LoVo (cell line): Measurements from ENCODE around the gene RASA1.
A peak's percentile ranks its signal among the peaks of the same experiment; 100 is the strongest.
"Not testable (repeated sequence)": the region's sequence is repeated elsewhere in the genome, so short reads cannot be mapped to it uniquely, and the experiment has no call there.

ENCODE experiments used
- DNase-seq: peaks from one replicate; pipeline ENCODE4 v3.0.0-alpha.2; 2016; ENCODE audit warnings: low spot score

The RASA1 gene

GRCh38 chr5:87282269-87282668 lies 14.6 kb downstream of the RASA1 start:
- DNase-seq = no peak

DNA sequence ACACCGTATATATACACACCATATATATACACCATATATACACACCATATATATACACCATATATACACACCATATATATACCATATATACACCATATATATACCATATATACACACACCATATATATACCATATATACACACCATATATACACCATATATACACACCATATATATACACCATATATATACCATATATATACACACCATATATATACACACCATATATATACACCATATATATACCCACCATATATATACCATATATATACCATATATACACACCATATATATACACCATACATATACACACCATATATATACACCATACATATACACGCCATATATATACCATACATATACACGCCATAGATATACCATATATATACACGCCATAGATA lies 19.6 kb downstream of the RASA1 start:
- DNase-seq = not testable (repeated sequence)

GRCh38 chr5:87298692-87299362 lies 31.1 kb downstream of the RASA1 start:
- DNase-seq = no peak

GRCh38 chr5:87300176-87300575 lies 32.5 kb downstream of the RASA1 start:
- no peak for DNase-seq

DNA sequence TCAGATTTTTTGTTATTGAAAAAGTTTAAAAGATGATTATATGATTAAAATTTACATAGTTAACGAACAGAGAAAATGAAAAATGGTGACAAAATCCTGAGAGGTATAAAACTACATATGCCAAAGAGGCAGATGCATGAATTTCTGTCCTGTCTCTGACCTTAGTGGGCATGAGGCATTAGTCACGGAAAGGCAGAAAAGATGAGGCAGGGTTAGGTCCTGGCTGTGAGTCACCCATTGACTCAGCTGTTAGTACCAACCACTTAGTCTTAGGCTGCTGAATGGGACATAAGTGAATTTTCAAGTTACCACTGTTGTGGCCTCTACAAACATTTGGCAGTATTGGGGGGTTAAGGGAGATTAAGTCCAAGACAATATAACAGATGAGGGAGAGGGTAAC lies 33.1 kb downstream of the RASA1 start:
- peak; percentile 58 for DNase-seq

- no peak for DNase-seq
These were observed 34.4 kb downstream of the RASA1 start for GRCh38 chr5:87302061-87302460.

GRCh38 chr5:87303324-87303723 lies 35.6 kb downstream of the RASA1 start:
- DNase-seq = no peak

DNA sequence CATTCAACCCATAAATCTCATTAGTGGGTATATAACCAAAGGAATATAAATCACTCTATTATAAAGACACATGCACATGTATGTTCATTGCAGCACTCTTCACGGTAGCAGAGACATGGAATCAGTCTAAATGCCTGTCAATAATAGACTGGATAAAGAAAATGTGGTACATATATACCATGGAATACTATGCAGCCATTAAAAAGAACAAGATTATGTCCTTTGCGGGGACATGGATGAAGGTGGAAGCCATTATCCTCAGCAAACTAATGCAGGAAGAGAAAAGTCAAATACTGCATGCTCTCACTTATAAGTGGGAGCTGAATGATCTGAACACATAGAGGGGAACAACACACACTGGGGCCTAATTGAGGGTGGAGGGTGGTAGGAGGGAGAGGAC lies 38.4 kb downstream of the RASA1 start:
- DNase-seq = not testable (repeated sequence)

- DNase-seq = no peak
These were observed 40.2 kb downstream of the RASA1 start for GRCh38 chr5:87307796-87308423.

GRCh38 chr5:87311405-87312279 lies 44.0 kb downstream of the RASA1 start:
- DNase-seq = no peak

- DNase-seq = no peak
These were observed 45.5 kb downstream of the RASA1 start for GRCh38 chr5:87313216-87313615.

DNA sequence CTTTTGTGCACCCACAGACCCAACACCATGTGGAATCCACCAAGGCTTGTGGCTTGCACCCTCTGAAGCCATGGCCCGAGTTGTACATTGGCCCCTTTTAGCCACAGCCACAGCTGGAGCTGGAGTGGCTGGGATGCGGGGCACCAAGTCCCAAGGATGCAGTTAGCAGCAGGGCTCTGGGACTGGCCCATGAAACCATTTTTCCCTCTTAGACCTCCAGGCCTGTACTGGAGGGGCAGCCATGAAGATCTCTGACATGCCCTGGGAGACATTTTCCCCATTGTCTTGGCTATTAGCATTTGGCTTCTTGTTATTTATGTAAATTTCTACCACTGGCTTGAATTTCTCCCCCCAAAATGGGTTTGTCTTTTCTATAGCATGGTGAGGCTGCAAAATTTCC lies 51.8 kb downstream of the RASA1 start:
- DNase-seq = no peak

- no peak for DNase-seq
These were observed 53.9 kb downstream of the RASA1 start for GRCh38 chr5:87321605-87322004.

DNA sequence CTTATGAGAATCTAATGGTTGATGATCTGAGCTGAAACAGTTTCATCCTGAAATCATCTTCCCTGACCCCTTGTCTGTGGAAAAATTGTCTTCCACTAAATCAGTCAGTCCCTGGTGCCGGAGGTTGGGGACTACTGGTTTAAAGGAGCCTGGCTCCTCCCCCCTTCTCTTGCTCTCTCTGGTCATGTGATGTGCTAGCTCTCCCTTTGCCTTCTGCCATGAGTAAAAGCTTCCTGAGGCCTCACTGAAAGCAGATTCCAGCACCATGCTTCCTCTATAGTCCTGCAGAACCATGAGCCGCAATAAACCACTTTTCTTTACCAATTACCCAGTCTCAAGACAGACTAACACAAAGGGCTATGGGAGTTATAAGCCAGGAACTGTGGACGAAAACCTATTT lies 54.7 kb downstream of the RASA1 start:
- no peak for DNase-seq

- DNase-seq = no peak
These were observed 60.3 kb downstream of the RASA1 start for GRCh38 chr5:87327998-87328397.

DNA sequence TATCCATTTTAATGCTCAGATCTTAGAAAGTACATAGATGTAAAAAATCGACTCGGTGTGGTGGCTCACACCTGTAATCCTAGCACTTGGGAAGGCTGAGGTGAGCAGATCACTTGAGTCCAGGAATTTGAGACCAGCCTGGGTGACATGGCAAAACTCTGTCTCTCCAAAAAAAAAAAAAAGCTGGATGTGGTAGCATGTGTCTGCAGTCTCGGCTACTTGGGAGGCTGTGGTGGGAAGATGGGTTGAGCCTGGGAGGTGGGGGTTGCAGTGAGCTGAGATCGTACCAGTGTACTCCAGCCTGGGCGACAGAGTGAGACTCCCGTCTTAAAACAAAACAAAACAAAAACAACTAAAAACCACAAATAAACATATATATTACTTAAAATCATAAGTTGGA lies 61.4 kb downstream of the RASA1 start:
- no peak for DNase-seq

DNA sequence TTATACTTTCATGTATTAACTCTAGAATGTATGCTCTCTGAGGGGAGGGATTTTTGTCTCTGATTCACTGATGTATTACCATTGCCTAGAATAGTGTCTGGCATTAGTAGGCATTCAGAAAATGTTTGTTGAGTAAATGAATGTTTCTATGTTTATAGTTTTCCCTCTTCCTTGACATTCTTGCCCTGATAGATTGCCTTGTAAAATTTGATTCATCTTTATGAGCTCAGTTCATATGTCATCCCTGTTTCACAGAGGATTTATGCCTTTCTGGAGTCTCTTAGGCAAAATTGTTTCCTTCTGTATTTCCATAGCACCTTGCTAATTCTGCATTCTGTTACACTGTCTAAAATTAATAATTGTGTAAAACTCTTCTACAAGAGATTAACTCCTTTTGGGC lies 72.3 kb downstream of the RASA1 start:
- no peak for DNase-seq

DNA sequence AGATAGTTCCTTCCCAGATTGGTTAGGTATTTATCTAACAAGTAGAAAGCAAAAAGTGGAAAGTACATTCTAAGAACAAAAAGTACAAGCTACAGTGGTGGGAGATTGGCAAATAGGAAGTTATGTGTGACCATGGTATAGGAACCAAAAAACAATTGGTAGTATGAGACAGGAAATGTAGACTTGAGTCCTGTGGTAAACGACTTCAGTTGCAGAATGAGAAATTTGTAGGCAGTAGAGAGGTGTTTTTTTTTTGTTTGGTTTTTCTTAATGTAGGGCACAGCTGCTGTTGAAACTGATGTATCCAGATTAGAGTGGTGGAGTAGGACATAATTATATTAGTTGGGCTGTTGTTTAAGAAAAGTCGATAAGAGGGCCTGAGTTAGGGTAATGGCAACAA lies 73.0 kb downstream of the RASA1 start:
- DNase-seq = no peak

GRCh38 chr5:87347272-87347671 lies 79.6 kb downstream of the RASA1 start:
- DNase-seq = no peak

- no peak for DNase-seq
These were observed 80.2 kb downstream of the RASA1 start for GRCh38 chr5:87347841-87348240.

DNA sequence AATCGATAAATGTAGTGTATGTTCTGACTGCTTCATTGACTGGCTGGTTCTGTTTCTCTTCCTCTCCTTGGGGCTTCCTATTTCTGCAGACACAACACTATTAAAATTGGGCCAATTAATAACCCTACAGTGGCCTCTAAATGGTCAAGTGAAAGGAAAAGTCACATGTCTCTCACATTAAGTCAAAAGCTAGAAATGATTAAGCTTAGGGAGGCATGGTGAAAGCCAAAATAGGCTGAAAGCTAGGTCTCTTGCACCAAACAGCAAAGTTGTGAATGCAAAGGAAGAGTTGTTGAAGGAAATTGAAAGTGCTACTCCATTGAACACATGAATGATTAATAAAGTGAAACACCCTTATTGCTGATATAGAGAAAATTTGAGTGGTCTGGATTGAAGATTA lies 86.8 kb downstream of the RASA1 start:
- DNase-seq = no peak

DNA sequence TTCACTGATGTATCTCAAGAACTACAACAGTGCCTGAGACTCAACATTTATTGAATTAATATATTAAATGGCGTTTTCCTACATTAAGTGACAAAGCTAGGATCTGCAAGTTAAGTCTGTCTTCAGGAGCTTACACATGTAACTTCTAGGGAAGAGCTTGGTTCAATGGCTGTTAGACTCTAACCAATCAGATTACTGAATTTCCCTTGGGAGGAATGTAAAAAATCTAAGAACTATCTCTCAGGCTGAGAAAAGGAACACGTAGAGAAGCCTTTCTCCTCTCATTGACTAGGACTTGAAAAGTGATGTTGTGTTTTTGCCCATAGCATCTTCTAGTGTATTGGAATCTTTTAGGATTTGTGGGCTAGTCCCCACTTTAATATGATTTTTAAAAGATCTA lies 91.4 kb downstream of the RASA1 start:
- no peak for DNase-seq

DNA sequence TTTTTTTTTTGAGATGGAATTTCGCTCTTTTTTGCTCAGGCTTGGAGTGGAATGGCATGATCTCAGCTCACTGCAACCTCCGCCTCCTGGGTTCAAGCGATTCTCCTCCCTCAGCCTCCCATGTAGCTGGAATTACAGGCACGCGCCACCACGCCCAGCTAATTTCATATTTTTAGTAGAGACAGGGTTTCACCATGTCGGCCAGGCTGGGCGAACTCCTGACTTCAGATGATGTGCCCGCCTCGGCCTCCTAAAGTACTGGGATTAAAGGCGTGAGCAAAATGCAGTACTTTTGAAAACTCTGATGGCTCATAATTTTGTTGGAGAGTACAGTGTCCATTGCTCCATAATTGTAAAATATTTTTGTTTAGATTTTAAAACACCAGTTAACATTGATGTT lies 92.4 kb downstream of the RASA1 start:
- DNase-seq = no peak
